HEK293 (cell line): ENCODE data around the gene ZCCHC2.

Experiments
- BCL11B ChIP-seq: fragments of 450-650 bp; formaldehyde crosslinking; IDR thresholded peaks from 2 replicates; pipeline ENCODE4 v1.5.1; 2016; ENCODE audit warnings: low read depth, missing biosample characterization, missing genetic modification characterization
- EGR2 ChIP-seq: fragments of 450-650 bp; formaldehyde crosslinking; IDR thresholded peaks from 2 replicates; pipeline ENCODE4 v1.5.1; 2016; ENCODE audit warnings: low read depth, missing biosample characterization, missing genetic modification characterization
- HOXC10 ChIP-seq: sonication (generic); formaldehyde crosslinking; IDR thresholded peaks from 2 replicates; pipeline ENCODE4 v1.8.1; 2023; ENCODE audit warnings: mild to moderate bottlenecking, missing genetic modification reagents
- INSM2 ChIP-seq: fragments of 450-650 bp; formaldehyde crosslinking; IDR thresholded peaks from 2 replicates; pipeline ENCODE4 v1.5.1; 2016; ENCODE audit warnings: missing biosample characterization, missing genetic modification characterization
- KLF10 ChIP-seq: fragments of 450-650 bp; IDR thresholded peaks from 2 replicates; pipeline ENCODE4 v1.5.1; 2018; ENCODE audit warnings: missing biosample characterization, mild to moderate bottlenecking, missing genetic modification characterization
- KLF16 ChIP-seq: fragments of 450-650 bp; formaldehyde crosslinking; IDR thresholded peaks from 2 replicates; pipeline ENCODE4 v1.5.1; 2017; ENCODE audit warnings: missing biosample characterization, missing genetic modification characterization
- KLF7 ChIP-seq: fragments of 450-650 bp; formaldehyde crosslinking; IDR thresholded peaks from 2 replicates; pipeline ENCODE4 v1.5.1; 2016; ENCODE audit warnings: missing biosample characterization, missing genetic modification characterization, borderline replicate concordance
- OSR2 ChIP-seq: fragments of 450-650 bp; formaldehyde crosslinking; IDR thresholded peaks from 2 replicates; pipeline ENCODE4 v1.5.1; 2016; ENCODE audit warnings: missing biosample characterization, missing genetic modification characterization
- PRDM1 ChIP-seq: fragments of 450-650 bp; formaldehyde crosslinking; IDR thresholded peaks from 2 replicates; pipeline ENCODE4; 2016; ENCODE audit warnings: missing biosample characterization, missing genetic modification characterization
- PRDM4 ChIP-seq: fragments of 450-650 bp; formaldehyde crosslinking; IDR thresholded peaks from 2 replicates; pipeline ENCODE4 v1.5.1; 2017; ENCODE audit warnings: missing biosample characterization, missing genetic modification characterization
- REPIN1 ChIP-seq: fragments of 450-650 bp; formaldehyde crosslinking; IDR thresholded peaks from 2 replicates; pipeline ENCODE4 v1.5.1; 2017; ENCODE audit warnings: missing biosample characterization, missing genetic modification characterization, low read depth
- ZBTB20 ChIP-seq: fragments of 450-650 bp; formaldehyde crosslinking; IDR thresholded peaks from 2 replicates; pipeline ENCODE4 v1.5.1; 2016; ENCODE audit warnings: missing biosample characterization, missing genetic modification characterization
- ZBTB48 ChIP-seq: fragments of 450-650 bp; formaldehyde crosslinking; IDR thresholded peaks from 2 replicates; pipeline ENCODE4 v1.5.1; 2016; ENCODE audit warnings: missing biosample characterization, missing genetic modification characterization
- ZFHX2 ChIP-seq: fragments of 450-650 bp; formaldehyde crosslinking; conservative IDR thresholded peaks from 2 replicates; pipeline ENCODE4 v1.5.1; 2016; ENCODE audit warnings: missing biosample characterization, missing genetic modification characterization
- ZFP3 ChIP-seq: fragments of 450-650 bp; formaldehyde crosslinking; IDR thresholded peaks from 2 replicates; pipeline ENCODE4 v1.5.1; 2016; ENCODE audit warnings: low read depth, missing biosample characterization, missing genetic modification characterization
- ZFP41 ChIP-seq: fragments of 450-650 bp; formaldehyde crosslinking; IDR thresholded peaks from 2 replicates; pipeline ENCODE4 v1.5.1; 2016; ENCODE audit warnings: missing biosample characterization, missing genetic modification characterization, borderline replicate concordance
- ZNF19 ChIP-seq: fragments of 450-650 bp; formaldehyde crosslinking; IDR thresholded peaks from 2 replicates; pipeline ENCODE4; 2016; ENCODE audit warnings: missing biosample characterization, missing genetic modification characterization, low read depth
- ZNF202 ChIP-seq: fragments of 450-650 bp; formaldehyde crosslinking; IDR thresholded peaks from 2 replicates; pipeline ENCODE4 v1.5.1; 2016; ENCODE audit warnings: missing biosample characterization, missing genetic modification characterization, borderline replicate concordance
- ZNF266 ChIP-seq: fragments of 450-650 bp; formaldehyde crosslinking; IDR thresholded peaks from 2 replicates; pipeline ENCODE4 v1.5.1; 2016; ENCODE audit warnings: missing biosample characterization, missing genetic modification characterization, low read depth
- ZNF324 ChIP-seq: fragments of 450-650 bp; formaldehyde crosslinking; IDR thresholded peaks from 2 replicates; pipeline ENCODE4 v1.5.1; 2016; ENCODE audit warnings: missing biosample characterization, missing genetic modification characterization
- ZNF449 ChIP-seq: fragments of 450-650 bp; formaldehyde crosslinking; IDR thresholded peaks from 2 replicates; pipeline ENCODE4 v1.5.1; 2017; ENCODE audit warnings: missing biosample characterization, mild to moderate bottlenecking, missing genetic modification characterization, moderate library complexity
- ZNF560 ChIP-seq: fragments of 450-650 bp; formaldehyde crosslinking; IDR thresholded peaks from 2 replicates; pipeline ENCODE4 v1.5.1; 2017; ENCODE audit warnings: missing biosample characterization, missing genetic modification characterization, borderline replicate concordance
- ZNF596 ChIP-seq: fragments of 450-650 bp; IDR thresholded peaks from 2 replicates; pipeline ENCODE4 v1.5.0; 2018; ENCODE audit warnings: missing biosample characterization, mild to moderate bottlenecking, missing genetic modification characterization, moderate library complexity
- ZNF629 ChIP-seq: fragments of 450-650 bp; formaldehyde crosslinking; IDR thresholded peaks from 2 replicates; pipeline ENCODE4 v1.5.1; 2017; ENCODE audit warnings: missing biosample characterization, missing genetic modification characterization
- ZNF645 ChIP-seq: fragments of 450-650 bp; formaldehyde crosslinking; IDR thresholded peaks from 2 replicates; pipeline ENCODE4; 2016; ENCODE audit warnings: missing biosample characterization, missing genetic modification characterization
- ZNF768 ChIP-seq: fragments of 450-650 bp; formaldehyde crosslinking; IDR thresholded peaks from 2 replicates; pipeline ENCODE4 v1.5.1; 2018; ENCODE audit warnings: missing biosample characterization, mild to moderate bottlenecking, missing genetic modification characterization
- ZNF791 ChIP-seq: fragments of 450-650 bp; formaldehyde crosslinking; IDR thresholded peaks from 2 replicates; pipeline ENCODE4 v1.5.1; 2016; ENCODE audit warnings: missing biosample characterization, missing genetic modification characterization
- TF ChIP-seq, protein P1 (sequence below): fragments of 450-650 bp; formaldehyde crosslinking; IDR thresholded peaks from 2 replicates; pipeline ENCODE4 v1.5.1; 2016; ENCODE audit warnings: missing biosample characterization, missing genetic modification characterization
- TF ChIP-seq, protein P2 (sequence below): fragments of 450-650 bp; formaldehyde crosslinking; IDR thresholded peaks from 2 replicates; pipeline ENCODE4 v1.5.1; 2017; ENCODE audit warnings: missing biosample characterization, missing genetic modification characterization
- TF ChIP-seq, protein P3 (sequence below): fragments of 450-650 bp; formaldehyde crosslinking; IDR thresholded peaks from 2 replicates; pipeline ENCODE4 v1.5.1; 2016; ENCODE audit warnings: missing biosample characterization, missing genetic modification characterization

Gene ZCCHC2

GRCh38 chr18:62522504-62523254, at the start of gene ZCCHC2 (continued):
- TF ChIP-seq PRDM4 (peak; percentile 66), ZNF324 (tag by site-specific recombination) (peak; percentile 75), OSR2 (no peak), ZNF596 (peak; percentile 71), ZNF629 (tag by site-specific recombination) (peak; percentile 70), REPIN1 (tag by site-specific recombination) (no peak), ZNF768 (no peak), KLF10 (tag by site-specific recombination) (peak; percentile 62), ZNF202 (tag by site-specific recombination) (no peak), KLF16 (tag by site-specific recombination) (peak; percentile 97), ZFP41 (tag by site-specific recombination) (no peak), ZNF560 (tag by site-specific recombination) (no peak), ZNF19 (tag by site-specific recombination) (no peak), ZNF645 (tag by site-specific recombination) (no peak), ZFP3 (no peak), KLF7 (peak; percentile 90), INSM2 (tag by site-specific recombination) (0 out of 2 replicates have a peak, but pooled peaks have one; percentile 27), ZNF791 (tag by site-specific recombination) (no peak), ZBTB48 (tag by site-specific recombination) (peak; percentile 77; the same call in 1 of the 2 replicates), PRDM1 (peak; percentile 76), ZNF266 (tag by site-specific recombination) (no peak), ZNF449 (tag by site-specific recombination) (peak; percentile 57), HOXC10 (CRISPR knock-in tag) (no peak), EGR2 (tag by site-specific recombination) (peak; percentile 61), ZFHX2 (tag by site-specific recombination) (peak; percentile 77), ZBTB20 (tag by site-specific recombination) (peak; percentile 99), BCL11B (tag by site-specific recombination) (peak; percentile 76; the same call in 1 of the 2 replicates)
- TF ChIP-seq, protein P1, sequence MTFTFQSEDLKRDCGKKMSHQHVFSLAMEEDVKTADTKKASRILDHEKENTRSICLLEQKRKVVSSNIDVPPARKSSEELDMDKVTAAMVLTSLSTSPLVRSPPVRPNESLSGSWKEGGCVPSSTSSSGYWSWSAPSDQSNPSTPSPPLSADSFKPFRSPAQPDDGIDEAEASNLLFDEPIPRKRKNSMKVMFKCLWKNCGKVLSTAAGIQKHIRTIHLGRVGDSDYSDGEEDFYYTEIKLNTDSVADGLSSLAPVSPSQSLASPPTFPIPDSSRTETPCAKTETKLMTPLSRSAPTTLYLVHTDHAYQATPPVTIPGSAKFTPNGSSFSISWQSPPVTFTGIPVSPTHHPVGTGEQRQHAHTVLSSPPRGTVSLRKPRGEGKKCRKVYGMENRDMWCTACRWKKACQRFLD (tag by site-specific recombination): no peak
- TF ChIP-seq, protein P2, sequence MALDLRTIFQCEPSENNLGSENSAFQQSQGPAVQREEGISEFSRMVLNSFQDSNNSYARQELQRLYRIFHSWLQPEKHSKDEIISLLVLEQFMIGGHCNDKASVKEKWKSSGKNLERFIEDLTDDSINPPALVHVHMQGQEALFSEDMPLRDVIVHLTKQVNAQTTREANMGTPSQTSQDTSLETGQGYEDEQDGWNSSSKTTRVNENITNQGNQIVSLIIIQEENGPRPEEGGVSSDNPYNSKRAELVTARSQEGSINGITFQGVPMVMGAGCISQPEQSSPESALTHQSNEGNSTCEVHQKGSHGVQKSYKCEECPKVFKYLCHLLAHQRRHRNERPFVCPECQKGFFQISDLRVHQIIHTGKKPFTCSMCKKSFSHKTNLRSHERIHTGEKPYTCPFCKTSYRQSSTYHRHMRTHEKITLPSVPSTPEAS (tag by site-specific recombination): peak; percentile 38; the same call in 1 of the 2 replicates
- TF ChIP-seq, protein P3, sequence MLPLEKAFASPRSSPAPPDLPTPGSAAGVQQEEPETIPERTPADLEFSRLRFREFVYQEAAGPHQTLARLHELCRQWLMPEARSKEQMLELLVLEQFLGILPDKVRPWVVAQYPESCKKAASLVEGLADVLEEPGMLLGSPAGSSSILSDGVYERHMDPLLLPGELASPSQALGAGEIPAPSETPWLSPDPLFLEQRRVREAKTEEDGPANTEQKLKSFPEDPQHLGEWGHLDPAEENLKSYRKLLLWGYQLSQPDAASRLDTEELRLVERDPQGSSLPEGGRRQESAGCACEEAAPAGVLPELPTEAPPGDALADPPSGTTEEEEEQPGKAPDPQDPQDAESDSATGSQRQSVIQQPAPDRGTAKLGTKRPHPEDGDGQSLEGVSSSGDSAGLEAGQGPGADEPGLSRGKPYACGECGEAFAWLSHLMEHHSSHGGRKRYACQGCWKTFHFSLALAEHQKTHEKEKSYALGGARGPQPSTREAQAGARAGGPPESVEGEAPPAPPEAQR (tag by site-specific recombination): no peak; the same call in 1 of the 2 replicates
